GM21390 (cell line): ENCODE data around the gene NATD1.

Source experiments
- ATAC-seq: cut with Tn5 transposase; IDR thresholded peaks from one replicate; pipeline ENCODE4 v1.9.1; 2021; ENCODE audit not compliant: unreplicated experiment

NATD1 gene

GRCh38 chr17:21289902-21290571 is 36.8 kb upstream of the NATD1 start:
- ATAC-seq: no peak

- ATAC-seq: no peak
Observed at GRCh38 chr17:21289175-21289901, 36.1 kb upstream of the NATD1 start.

- peak; percentile 6 for ATAC-seq
Observed at GRCh38 chr17:21288571-21289017, 35.4 kb upstream of the NATD1 start.

- ATAC-seq: peak; percentile 28
Observed at GRCh38 chr17:21287703-21288449, 34.7 kb upstream of the NATD1 start.

- ATAC-seq: no peak
Observed at GRCh38 chr17:21286909-21287702, 33.9 kb upstream of the NATD1 start.

- ATAC-seq: no peak
Observed at GRCh38 chr17:21286066-21286770, 33.0 kb upstream of the NATD1 start.

GRCh38 chr17:21285164-21286065 is 32.2 kb upstream of the NATD1 start:
- ATAC-seq: no peak

GRCh38 chr17:21284319-21285163 is 31.3 kb upstream of the NATD1 start, which contains the start of gene MAP2K3:
MAP2K3 (plus strand) TSS chr17:21284711; CDS start chr17:21284921, 210 bp downstream.
- ATAC-seq: peak; percentile 68

- peak; percentile 6 for ATAC-seq
Observed at GRCh38 chr17:21283482-21284318, 30.5 kb upstream of the NATD1 start.

GRCh38 chr17:21282850-21283249 is 29.6 kb upstream of the NATD1 start:
- no peak for ATAC-seq

GRCh38 chr17:21282231-21282630 is 29.0 kb upstream of the NATD1 start:
- ATAC-seq: no peak

- ATAC-seq: peak; percentile 40
Observed at GRCh38 chr17:21280081-21280518, 26.9 kb upstream of the NATD1 start.

GRCh38 chr17:21279582-21279981 is 26.4 kb upstream of the NATD1 start:
- no peak for ATAC-seq

GRCh38 chr17:21279198-21279535 is 26.0 kb upstream of the NATD1 start:
- ATAC-seq: no peak

- no peak for ATAC-seq
Observed at GRCh38 chr17:21278450-21279197, 25.4 kb upstream of the NATD1 start.

GRCh38 chr17:21277332-21277731 is 24.1 kb upstream of the NATD1 start:
- ATAC-seq: no peak

GRCh38 chr17:21276264-21276588 is 23.0 kb upstream of the NATD1 start:
- no peak for ATAC-seq
